Urinary bladder (tissue), 4 donors: ENCODE measurements around the gene COX14. TPM values are rescaled to one million over a fixed set of nuclear protein-coding genes. Genes with fewer than 3 reads are reported as not detected.
"Not testable (repeated sequence)": the region's sequence is repeated elsewhere in the genome, so short reads cannot be mapped to it uniquely, and the experiment has no call there.

Experiments used
- DNase-seq: peaks from one replicate; pipeline ENCODE4 v3.0.0-alpha.2; 2015; ENCODE audit errors: extremely low spot score
- H3K27ac ChIP-seq: one replicate; pipeline ENCODE4 v1.5.1; 2013; ENCODE audit warnings: low read depth, mild to moderate bottlenecking, moderate library complexity
- H3K36me3 ChIP-seq: one replicate; pipeline ENCODE4 v1.6.1; 2013; ENCODE audit warnings: mild to moderate bottlenecking, moderate library complexity; ENCODE audit not compliant: insufficient read depth
- H3K4me1 ChIP-seq: one replicate; pipeline ENCODE4 v1.6.1; 2013; ENCODE audit warnings: mild to moderate bottlenecking, moderate library complexity; ENCODE audit not compliant: insufficient read depth
- H3K4me3 ChIP-seq: one replicate; pipeline ENCODE4 v1.5.1; 2013; ENCODE audit warnings: low read depth, low read length
- WGBS: extraction: QIAGEN DNeasy Blood & Tissue Kit; methylation state at CpG from one replicate; pipeline ENCODE4 v1.1.7; 2013; 5-methylcytosine and 5-hydroxymethylcytosine counted together
- polyA plus RNA-seq: library from polyadenylated mRNA; stranded (reverse); fragments of 200-250 nt; gene quantifications from one replicate; pipeline ENCODE4 v1.2.3, GENCODE V29; 2013
- total RNA-seq: library from RNA; depleted of rRNA; stranded (reverse); fragments of >200 nt; gene quantifications from one replicate; pipeline ENCODE4 v1.2.3, GENCODE V29; 2014
- donor health status: healthy with polysubstance abuse.
- donor health status: healthy.

Gene COX14
- total and polyA plus RNA-seq, 2 donors = 30.5 to 135 TPM

DNA sequence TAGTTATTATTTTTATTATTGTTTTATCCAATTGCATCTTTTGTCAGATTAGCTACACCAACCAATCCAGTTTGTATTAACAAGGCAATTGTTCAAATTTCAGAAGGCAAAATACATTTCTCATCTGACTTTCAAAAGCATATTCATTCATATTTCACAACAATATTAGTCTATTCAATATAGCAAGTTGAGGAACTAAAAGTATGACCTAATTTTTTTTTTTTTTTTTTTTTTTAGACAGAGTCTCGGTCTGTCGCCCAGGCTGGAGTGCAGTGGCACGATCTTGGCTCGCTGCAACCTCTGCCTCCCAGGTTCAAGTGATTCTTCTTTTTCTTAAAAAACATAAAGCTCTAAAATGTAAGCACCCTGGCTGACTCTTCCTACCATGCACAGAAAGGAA lies 17.3 kb downstream of the COX14 start:
- H3K27ac ChIP-seq = no peak overlapping the region
- WGBS = 76% methylated on average over 4 of the region's 4 CpGs
- peaks cover 3% of the 10 kb centered on the region for H3K4me1 ChIP-seq
- DNase-seq = no peak
- peaks cover 5% of the 10 kb centered on the region for H3K36me3 ChIP-seq
- no peak overlapping the region for H3K4me3 ChIP-seq

DNA sequence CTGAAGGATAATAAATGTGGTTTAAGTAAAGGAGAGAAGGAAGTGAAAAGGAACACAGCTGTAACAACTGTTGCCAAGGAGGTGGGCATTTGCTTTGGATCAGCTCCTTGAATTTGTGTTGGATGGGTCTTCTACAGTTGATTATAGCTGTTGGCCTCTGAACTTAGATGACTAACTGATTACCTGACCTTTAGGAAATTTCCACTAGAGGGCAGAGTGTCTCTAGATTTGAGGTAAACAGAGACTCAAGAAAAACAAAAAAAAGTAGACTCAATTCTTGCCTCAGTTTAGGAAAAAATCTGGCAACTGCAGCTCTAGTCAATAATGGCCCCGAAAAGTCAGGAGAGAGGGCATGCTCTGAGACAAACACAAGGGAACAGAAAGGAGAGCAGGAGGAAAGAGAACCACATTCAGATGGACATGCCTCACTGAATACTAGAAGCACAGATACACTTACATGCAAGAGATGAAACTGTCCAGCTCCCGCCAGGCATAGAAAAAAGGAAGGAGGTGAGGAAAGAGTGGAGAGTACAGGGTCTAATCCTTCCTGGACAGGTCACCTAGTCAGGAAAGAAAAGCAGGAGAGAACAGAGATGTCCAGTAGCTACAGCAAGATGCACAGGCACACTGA lies 20.6 kb downstream of the COX14 start:
- Histone ChIP-seq H3K4me3 (no peak overlapping the region), H3K4me1 (no peaks in the 10 kb centered on the region), H3K27ac (no peak overlapping the region), H3K36me3 (peaks cover 5% of the 10 kb centered on the region)
- DNase-seq = no peak
- WGBS = 70% methylated on average over 2 of the region's 2 CpGs

DNA sequence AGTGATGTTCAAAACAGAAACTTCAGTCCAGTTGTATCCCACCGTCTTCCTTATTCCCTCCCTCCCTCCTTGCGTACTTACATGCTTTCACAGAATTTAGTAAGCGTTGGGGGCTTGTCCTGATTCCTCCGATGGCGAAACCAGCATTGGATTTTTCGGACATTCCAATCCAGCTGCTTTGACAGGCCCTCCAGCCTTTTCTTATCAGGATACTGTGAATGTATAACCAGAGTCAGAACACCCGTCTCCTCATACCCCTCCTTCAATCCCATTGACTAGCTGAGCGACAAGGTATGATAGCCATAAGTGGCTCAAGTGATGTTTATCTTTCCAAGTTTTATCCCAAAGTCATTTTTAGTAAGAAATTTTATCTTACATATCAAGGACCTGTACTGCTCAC lies 31.0 kb downstream of the COX14 start:
- Histone ChIP-seq H3K36me3 (peaks cover 3% of the 10 kb centered on the region), H3K27ac (no peak overlapping the region), H3K4me1 (no peaks in the 10 kb centered on the region), H3K4me3 (no peak overlapping the region)
- WGBS = 92% methylated on average over 8 of the region's 8 CpGs
- DNase-seq = no peak

DNA sequence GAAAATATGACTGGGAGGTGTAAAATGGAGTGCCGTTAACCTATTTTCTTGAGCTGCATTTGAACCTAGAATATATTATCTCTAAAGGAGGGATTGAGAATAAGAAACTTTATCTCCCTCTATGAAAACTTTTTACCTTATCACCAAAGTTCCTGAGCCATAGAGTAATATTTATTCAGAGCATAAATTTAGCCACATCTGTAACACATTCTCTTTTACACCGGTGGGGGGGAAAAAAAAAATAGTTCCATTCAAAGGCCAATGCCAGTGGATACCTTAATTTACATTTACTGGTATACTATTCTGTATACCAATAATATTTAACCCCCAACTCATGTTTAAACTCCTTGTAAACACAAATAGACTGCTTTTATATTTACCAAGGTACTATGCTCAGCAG lies 33.4 kb downstream of the COX14 start:
- Histone ChIP-seq H3K27ac (no peak overlapping the region), H3K4me1 (no peaks in the 10 kb centered on the region), H3K4me3 (no peak overlapping the region), H3K36me3 (peaks cover 3% of the 10 kb centered on the region)
- DNase-seq = no peak
- 52% methylated on average over 2 of the region's 2 CpGs for WGBS

DNA sequence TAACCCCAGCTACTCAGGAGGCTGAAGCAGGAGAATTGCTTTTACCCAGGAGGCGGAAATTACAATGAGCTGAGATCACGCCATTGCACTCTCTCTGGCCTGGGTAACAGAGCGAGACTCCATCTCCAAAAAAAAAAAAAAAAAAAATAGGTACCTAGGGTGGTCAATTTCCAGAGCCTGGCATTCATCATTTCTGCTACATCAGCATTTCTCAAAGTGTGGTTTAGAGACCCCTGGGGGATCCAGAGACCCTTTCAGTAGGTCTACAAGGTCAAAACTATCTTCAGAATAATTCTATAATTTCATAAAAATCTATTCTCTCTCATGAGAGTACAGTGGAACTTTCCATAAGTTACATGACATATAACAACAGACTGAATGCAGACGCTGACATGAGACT lies 35.2 kb downstream of the COX14 start:
- WGBS = 99% methylated on average over 4 of the region's 4 CpGs
- Histone ChIP-seq H3K4me3 (no peak overlapping the region), H3K27ac (no peak overlapping the region), H3K36me3 (no peaks in the 10 kb centered on the region), H3K4me1 (no peaks in the 10 kb centered on the region)
- no peak for DNase-seq

DNA sequence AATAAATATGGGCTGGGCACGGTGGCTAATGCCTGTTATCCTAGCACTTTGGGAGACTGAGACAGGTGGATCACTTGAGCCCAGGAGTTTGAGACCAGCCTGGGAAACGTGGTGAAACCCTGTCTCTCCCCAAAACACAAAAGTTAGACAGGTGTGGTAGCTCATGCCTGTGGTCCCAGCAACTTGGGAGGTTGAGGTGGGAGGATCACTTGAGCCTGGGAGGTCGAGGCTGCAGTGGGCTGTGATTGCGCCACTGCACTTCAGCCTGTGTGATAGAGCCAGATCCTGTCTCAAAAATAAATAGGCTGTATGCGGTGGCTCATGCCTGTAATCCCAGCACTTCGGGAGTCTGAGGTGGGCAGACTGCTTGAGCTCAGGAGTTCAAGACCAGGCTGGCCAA lies 36.0 kb downstream of the COX14 start:
- DNase-seq, H3K36me3 ChIP-seq, H3K4me3 ChIP-seq, H3K27ac ChIP-seq, H3K4me1 ChIP-seq: not testable (repeated sequence)
- WGBS = 92% methylated on average over 6 of the region's 6 CpGs

DNA sequence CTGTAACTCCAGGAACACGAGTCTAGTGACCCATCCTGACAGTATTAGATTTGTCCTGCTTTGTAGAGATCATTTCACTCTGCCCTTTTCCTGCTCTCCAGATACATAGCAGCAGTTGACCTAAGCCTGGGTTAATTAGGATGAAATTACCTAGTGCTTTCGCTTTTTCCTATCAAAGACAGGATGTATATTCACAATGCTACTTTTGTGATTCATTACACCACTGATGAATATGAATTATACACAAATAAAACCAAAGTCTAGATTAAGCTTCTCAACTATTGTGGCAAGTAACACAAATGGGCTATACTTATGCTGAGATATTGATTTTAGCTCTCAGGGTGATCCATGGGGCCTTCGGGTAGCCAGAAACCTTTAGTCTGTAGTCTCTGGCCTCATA lies 37.3 kb downstream of the COX14 start:
- Histone ChIP-seq H3K4me3 (no peak overlapping the region), H3K36me3 (no peaks in the 10 kb centered on the region), H3K27ac (no peak overlapping the region), H3K4me1 (no peaks in the 10 kb centered on the region)
- no peak for DNase-seq
- WGBS = 77% methylated on average over 3 of the region's 3 CpGs

DNA sequence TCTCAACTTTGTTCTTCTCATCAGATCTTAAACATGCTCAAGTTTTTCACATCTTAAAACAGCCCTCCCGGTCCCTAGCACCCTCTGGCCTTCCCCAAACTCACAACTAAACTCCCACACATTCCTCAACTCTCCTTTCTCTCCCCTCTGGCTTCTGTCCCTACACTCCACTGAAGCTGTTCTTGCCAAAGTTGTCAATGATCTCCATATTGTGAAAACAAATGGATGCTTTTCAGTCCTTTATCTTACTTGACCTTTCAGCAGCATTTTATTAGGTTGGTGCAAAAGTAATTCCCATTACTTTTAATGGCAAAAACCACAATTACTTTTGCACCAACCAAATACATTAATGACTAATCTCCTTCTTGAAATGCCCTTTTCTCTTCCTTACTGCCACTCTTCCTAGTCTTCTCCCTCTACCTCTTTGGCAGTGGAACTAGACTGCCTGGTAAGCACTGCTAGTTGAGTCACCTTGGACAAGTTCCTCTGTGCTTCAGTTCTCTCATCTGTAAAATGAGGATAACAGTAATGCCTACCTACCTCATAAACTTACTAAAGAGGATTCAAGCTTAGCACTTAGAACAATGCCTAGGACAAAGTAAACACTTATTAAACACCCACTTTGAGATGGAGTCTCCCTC lies 39.1 kb downstream of the COX14 start:
- Histone ChIP-seq H3K4me3 (no peak overlapping the region), H3K36me3 (no peaks in the 10 kb centered on the region), H3K27ac (no peak overlapping the region), H3K4me1 (no peaks in the 10 kb centered on the region)
- no peak for DNase-seq
- WGBS = 33% methylated on average over 1 of the region's 1 CpG

DNA sequence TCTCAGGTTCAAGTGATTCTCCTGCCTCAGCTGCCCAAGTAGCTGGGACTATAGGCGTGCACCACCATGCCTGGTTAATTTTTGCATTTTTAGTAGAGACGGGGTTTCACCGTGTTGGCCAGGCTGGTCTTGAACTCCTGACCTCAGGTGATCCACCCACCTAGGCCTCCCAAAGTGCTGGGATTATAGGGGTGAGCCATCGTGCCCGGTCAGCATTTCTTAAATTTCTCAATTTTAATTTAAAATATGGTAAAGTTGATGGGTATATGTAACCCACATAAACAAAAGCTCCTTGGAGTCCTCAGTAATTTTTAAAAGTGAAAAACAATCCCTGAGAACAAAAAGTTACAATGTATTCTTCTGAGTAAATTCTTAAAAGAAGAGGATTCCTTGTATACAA lies 42.9 kb downstream of the COX14 start:
- H3K36me3 ChIP-seq, H3K27ac ChIP-seq, DNase-seq, H3K4me1 ChIP-seq, H3K4me3 ChIP-seq: not testable (repeated sequence)
- WGBS = 92% methylated on average over 5 of the region's 5 CpGs

DNA sequence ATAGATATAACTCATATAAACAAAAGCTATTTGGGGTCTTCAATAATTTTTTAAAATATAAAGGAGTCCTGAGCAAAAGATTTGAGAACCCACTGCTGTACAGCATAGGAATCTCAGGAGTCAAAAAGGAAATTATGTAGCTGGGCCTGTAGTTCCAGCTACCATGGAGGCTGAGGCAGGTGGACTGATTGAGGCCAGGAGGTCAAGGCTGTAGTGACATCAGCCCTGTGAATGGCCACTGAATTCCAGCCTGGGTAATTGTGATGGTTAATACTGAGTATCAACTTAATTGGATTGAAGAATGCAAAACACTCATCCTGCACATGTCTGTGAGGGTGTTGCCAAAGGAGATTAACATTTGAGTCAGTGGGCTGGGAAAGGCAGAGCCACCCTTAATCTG lies 44.6 kb downstream of the COX14 start:
- no peak overlapping the region for H3K27ac ChIP-seq
- H3K36me3 ChIP-seq = no peaks in the 10 kb centered on the region
- no peak for DNase-seq
- H3K4me3 ChIP-seq = no peak overlapping the region
- H3K4me1 ChIP-seq = no peaks in the 10 kb centered on the region

DNA sequence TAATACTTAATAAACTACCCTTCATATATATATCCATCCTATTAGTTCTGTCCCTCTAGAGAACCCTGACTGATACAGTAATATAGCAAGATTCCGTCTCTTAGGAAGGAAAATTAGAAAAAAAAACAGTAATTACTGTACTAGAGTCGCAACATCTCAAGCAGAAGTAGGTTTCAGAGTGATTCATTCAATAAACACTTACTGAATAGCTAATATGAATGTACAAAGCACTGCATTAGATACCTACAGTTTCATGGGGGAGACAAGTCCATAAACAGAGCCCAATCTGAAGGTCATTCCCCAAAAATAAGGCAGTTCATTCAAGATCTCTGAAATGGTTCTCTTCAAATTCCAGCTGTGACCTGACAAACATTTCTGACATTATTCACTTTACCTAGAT lies 45.2 kb downstream of the COX14 start:
- DNase-seq = no peak

DNA sequence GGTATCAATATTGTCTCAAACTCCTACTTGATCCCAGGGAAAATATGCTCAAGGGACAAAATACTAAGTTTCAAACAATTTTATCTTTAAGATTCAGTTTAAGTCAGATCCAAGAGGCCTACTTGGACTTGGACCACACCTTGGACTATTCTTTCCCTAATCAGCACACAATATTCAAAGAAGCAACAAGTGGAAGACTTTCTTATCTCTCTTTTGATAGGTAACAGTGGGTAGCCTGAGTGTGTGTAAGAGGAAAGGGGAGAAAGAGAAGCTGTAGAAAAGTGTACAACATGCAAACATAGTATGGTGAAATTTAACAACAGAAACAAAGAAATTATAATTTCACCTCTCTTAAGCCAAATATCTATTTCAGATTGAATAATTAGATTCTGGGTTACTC lies 48.6 kb downstream of the COX14 start:
- DNase-seq = no peak
- H3K4me1 ChIP-seq = no peaks in the 10 kb centered on the region
- no peak overlapping the region for H3K27ac ChIP-seq
- no peak overlapping the region for H3K4me3 ChIP-seq
- no peaks in the 10 kb centered on the region for H3K36me3 ChIP-seq

More for the DNA sequence above, 45.2 kb downstream of the COX14 start:
- Histone ChIP-seq H3K27ac (no peak overlapping the region), H3K4me1 (no peaks in the 10 kb centered on the region), H3K4me3 (no peak overlapping the region), H3K36me3 (no peaks in the 10 kb centered on the region)
- WGBS = 92% methylated on average over 2 of the region's 2 CpGs

DNA sequence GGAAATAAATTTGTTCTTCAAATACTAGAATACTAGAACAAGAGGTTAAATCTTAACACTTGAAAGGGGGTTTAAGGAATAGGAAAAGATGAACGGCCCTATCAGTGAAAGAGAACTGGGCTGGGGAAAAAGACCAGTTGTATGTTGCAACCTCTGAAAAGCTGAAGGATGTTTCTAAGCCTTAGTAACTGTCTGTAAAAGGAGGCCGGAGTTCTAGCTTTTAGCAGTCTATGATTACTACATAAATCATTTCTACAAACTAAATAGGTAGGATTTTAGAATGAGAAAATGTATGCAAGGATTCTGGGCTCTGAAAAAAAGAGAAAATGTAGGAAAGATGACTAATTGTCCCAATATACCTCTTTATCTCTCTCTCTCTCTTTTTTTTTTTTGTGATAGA lies 50.2 kb downstream of the COX14 start:
- Histone ChIP-seq H3K27ac (no peak overlapping the region), H3K4me3 (no peak overlapping the region), H3K4me1 (no peaks in the 10 kb centered on the region), H3K36me3 (no peaks in the 10 kb centered on the region)
- 56% methylated on average over 2 of the region's 2 CpGs for WGBS
- DNase-seq = no peak

DNA sequence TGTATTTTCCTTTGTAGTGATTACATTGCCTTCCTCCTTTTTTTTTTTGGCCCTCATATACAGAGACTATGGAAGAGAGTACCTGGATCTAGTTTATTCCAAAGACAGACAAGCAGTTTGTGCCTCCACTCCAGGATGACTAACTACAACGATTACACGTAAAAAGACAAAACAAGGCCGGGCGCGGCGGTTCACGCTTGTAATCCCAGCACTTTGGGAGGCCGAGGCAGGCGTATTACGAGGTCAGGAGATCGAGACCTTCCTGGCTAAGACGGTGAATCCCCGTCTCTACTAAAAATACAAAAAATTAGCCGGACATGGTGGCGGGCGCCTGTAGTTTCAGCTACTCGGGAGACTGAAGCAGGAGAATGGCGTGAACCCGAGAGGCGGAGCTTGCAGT lies 52.9 kb downstream of the COX14 start:
- Histone ChIP-seq H3K4me1 (no peaks in the 10 kb centered on the region), H3K36me3 (no peaks in the 10 kb centered on the region), H3K4me3 (no peak overlapping the region), H3K27ac (no peak overlapping the region)
- no peak for DNase-seq
- WGBS = 94% methylated on average over 19 of the region's 20 CpGs

DNA sequence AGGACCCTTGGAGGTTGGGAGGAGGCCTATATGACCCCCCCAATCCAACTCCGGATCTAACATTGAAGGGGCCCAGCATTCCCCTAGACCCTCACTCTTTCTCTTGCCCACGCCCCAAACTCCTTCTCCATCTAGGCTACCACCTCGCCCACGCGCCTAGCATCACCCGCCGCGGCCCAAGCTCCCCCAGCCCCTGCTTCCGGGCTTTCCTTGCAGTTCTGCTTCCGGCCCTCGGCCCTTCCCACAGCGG lies 54.7 kb downstream of the COX14 start:
- no peaks in the 10 kb centered on the region for H3K36me3 ChIP-seq
- H3K27ac ChIP-seq = peak overlapping the region; percentile 96
- H3K4me1 ChIP-seq = no peaks in the 10 kb centered on the region
- WGBS = under 1% methylated on average over 12 of the region's 12 CpGs
- peak overlapping the region; percentile 97 for H3K4me3 ChIP-seq
- DNase-seq = no peak
